ENCODE measurements around the gene CFAP45. TPM values are rescaled to one million over a fixed set of nuclear protein-coding genes. Genes with fewer than 3 reads are reported as not detected.
"Not testable (repeated sequence)": the region's sequence is repeated elsewhere in the genome, so short reads cannot be mapped to it uniquely, and the experiment has no call there.

The CFAP45 gene
- total RNA-seq, 1 experiment from 2014 or later: 3.9 TPM

- no peak for DNase-seq (ENCODE audit: low read depth)
These were observed 8.3 kb upstream of the CFAP45 start for GRCh38 chr1:159908031-159908940.

GRCh38 chr1:159906960-159907359, 7.0 kb upstream of the CFAP45 start:
- DNase-seq (ENCODE audit: low read depth): no peak

- peak; percentile 35 for DNase-seq (ENCODE audit: low read depth)
These were observed 4.1 kb upstream of the CFAP45 start for GRCh38 chr1:159904036-159904435.

GRCh38 chr1:159902541-159902940, 2.6 kb upstream of the CFAP45 start:
- no peak for DNase-seq (ENCODE audit: low read depth)

- DNase-seq (ENCODE audit: low read depth): no peak
These were observed 893 bp upstream of the CFAP45 start for GRCh38 chr1:159900755-159901360.

- DNase-seq (ENCODE audit: low read depth): not testable (repeated sequence)
These were observed 331 bp downstream of the CFAP45 start for GRCh38 chr1:159899634-159900033.

- no peak for DNase-seq (ENCODE audit: low read depth)
These were observed 1.4 kb downstream of the CFAP45 start for GRCh38 chr1:159898527-159898926.

- no peak for DNase-seq (ENCODE audit: low read depth)
These were observed 2.0 kb downstream of the CFAP45 start for GRCh38 chr1:159897962-159898361.

GRCh38 chr1:159896546-159896930, 3.4 kb downstream of the CFAP45 start:
- DNase-seq (ENCODE audit: low read depth): no peak

GRCh38 chr1:159895836-159896545, 4.0 kb downstream of the CFAP45 start:
- DNase-seq (ENCODE audit: low read depth): no peak

GRCh38 chr1:159895286-159895685, 4.7 kb downstream of the CFAP45 start:
- DNase-seq (ENCODE audit: low read depth): no peak

GRCh38 chr1:159892944-159893343, 7.0 kb downstream of the CFAP45 start:
- no peak for DNase-seq (ENCODE audit: low read depth)

- peak; percentile 96 for DNase-seq (ENCODE audit: low read depth)
These were observed 8.4 kb downstream of the CFAP45 start for GRCh38 chr1:159891275-159892157.

GRCh38 chr1:159890390-159890789, 9.6 kb downstream of the CFAP45 start:
- DNase-seq (ENCODE audit: low read depth): no peak

- DNase-seq (ENCODE audit: low read depth): peak; percentile 99
These were observed 10.1 kb downstream of the CFAP45 start for GRCh38 chr1:159889821-159890252.

GRCh38 chr1:159889202-159889601, 10.8 kb downstream of the CFAP45 start:
- peak; percentile 49 for DNase-seq (ENCODE audit: low read depth)

- no peak for DNase-seq (ENCODE audit: low read depth)
These were observed 15.7 kb downstream of the CFAP45 start for GRCh38 chr1:159884296-159884695.

- no peak for DNase-seq (ENCODE audit: low read depth)
These were observed 16.8 kb downstream of the CFAP45 start for GRCh38 chr1:159883134-159883533.

GRCh38 chr1:159882527-159882862, 17.5 kb downstream of the CFAP45 start:
- DNase-seq (ENCODE audit: low read depth): peak; percentile 86

- DNase-seq (ENCODE audit: low read depth): peak; percentile 99
These were observed 18.1 kb downstream of the CFAP45 start for GRCh38 chr1:159881622-159882526.

Measured in HT1080 (cell line).